GM21447 (cell line): ENCODE results near the gene CASZ1.

Experiments used
- ATAC-seq: cut with Tn5 transposase; IDR thresholded peaks from one replicate; pipeline ENCODE4 v1.9.1; 2021; ENCODE audit not compliant: unreplicated experiment

CASZ1 gene

DNA sequence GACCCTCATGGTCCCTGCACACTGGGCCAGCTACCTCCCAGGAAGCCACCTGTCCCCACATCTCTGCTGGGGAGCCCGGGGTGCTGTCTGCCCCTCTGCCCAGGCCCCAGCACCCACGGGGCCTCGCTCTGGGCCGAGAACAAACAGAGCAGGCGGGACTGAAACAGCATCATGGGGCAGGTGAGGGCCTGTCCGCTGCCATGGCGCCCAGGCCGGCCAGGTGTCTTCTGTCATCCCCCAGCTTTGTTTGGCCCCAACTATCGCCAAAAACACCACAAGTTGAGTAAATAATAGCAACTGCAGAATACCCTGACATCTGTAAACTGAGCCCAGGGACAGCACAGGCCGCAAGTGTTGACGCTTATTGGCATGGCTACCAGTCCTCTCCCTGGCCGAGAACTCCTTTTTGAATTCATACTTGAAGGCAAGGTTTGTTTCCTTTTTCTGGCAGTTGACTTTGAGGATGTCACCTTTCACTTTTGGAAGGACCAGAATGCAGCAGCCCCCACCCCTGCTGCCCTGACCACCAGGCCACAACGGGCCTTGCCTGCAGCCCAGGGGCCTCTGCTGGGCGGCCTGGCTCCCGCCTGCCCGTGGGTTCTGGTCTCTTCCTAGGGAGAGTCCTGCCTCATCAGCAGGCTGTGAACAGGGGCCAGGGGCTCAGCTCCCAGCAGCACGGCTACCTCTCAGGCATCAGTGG is 152.7 kb downstream of the CASZ1 start:
- no peak for ATAC-seq

DNA sequence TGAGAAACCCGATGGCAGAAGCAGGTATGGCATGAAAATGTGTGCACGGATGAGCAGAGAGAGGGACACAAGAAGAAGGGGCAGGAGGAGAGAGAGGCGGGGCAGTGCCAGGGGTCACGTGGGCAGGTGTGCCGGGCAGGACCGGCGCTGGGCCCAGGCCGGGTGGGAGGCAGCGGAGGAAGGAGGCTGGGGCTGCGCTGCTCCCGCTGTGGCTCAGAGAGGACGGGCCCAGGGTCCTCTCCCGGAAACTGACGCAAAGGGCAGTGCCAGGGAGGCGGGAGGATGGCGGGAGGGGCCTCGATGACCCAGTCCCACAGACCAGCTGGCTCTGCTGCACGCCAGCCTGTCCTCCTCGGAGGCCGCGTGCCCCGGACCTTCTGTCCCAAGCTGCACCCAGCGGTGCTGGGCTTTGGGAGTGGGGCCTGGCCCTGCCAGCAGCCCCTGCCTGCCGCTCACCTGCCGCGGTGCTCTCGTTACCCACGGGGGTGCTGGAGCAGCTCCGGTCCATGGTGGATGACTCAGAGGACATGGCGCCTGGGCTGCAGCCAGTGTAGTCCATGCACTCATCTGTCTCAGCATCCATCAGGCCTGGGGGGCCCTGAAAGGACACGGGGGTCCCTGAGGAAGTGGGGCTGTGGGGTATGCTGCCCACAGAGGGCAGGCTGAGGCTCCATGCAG is 153.9 kb downstream of the CASZ1 start:
- ATAC-seq, result no peak

DNA sequence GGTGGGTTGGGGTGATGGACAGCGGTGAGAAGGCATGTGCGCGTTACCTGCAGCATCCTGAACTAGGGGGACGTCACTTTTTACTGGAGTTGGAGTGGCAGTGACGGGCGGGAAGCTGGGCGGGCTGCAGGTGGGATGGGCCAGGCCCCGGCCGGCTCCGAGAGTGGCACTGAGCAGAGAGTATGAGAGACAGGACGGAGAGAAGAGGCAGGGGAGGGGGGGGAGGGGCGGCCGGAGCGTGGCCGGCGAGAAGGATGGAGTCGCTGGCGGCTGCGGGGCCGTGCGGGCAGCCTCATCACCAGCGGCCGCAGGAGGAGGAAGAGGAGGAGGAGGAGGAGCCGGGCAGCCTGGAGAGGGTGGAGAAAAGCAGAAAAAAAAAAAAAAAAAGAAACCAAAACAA is 154.5 kb downstream of the CASZ1 start:
- no peak for ATAC-seq

DNA sequence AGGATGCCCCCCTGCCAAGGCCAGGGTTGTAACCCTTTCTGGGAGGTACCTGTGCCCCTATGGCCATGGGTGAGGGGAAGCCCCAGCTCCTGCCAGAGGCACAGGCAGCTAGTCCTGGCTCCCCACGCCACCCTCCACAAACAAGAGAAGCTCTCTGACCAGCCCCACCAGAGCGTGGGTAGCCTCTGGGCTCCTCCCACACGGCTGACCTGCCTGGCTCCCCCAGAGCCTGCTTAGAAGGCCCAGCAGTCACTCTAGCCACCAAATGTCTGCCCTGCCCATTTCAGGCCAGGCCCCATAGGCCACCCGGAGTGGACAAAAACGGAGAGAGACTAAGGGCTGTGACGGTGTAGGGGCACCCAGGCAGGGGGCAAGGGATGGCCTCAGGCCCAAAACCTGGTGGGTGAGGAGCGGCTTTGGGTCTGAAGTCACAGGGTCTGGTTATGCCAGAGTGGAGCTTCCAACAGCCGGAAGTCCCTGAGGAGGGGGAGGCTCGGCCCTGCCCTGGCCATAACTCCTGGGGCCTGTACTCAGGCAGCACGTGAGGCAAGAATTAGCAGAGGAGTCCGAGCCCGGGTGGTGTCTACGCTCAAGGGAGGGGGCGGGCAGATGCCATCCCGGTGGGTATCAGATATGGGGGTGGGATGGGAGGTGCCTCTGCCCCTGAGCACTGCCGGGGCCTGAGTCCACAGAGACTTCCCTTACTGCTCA is 155.4 kb downstream of the CASZ1 start:
- no peak for ATAC-seq

DNA sequence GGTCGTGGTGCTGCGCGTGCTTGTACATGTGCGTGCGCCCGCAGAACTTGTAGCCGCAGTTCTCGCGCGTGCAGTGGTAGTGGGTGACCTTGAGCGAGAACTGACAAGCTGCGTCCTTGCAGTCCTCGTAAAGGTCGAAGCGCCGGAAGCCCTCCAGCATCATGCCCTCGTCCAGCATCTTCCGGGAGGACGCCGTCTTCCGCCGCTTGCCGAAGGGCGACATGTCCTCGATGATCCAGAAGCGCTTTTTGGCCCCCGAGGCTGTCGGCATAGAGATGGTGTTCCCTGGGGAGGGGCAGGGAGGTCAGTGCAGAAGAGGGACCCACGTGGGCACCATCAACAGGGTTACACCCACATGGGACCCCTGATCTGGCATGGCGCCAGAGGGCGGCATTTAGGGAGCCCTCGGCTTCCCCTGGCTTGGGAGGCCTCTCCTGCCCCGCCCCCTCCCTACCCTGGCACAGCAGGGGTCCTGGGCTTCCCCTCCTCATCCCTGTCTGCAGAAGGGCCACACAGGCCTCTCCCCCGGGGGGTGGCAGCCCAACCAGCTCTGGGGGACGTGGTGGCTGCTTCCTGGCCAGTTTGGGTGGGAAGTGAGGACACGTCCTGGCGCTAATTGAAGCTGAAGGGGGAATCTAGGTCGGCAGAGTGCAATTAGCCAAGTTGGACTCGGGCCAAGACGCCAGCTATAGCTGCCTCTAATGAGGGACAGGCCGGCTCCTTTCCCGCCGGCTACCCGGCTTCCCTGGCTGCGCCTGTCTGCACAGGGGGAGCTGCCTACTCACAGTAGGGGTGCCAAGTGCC is 156.5 kb downstream of the CASZ1 start:
- ATAC-seq, result no peak

DNA sequence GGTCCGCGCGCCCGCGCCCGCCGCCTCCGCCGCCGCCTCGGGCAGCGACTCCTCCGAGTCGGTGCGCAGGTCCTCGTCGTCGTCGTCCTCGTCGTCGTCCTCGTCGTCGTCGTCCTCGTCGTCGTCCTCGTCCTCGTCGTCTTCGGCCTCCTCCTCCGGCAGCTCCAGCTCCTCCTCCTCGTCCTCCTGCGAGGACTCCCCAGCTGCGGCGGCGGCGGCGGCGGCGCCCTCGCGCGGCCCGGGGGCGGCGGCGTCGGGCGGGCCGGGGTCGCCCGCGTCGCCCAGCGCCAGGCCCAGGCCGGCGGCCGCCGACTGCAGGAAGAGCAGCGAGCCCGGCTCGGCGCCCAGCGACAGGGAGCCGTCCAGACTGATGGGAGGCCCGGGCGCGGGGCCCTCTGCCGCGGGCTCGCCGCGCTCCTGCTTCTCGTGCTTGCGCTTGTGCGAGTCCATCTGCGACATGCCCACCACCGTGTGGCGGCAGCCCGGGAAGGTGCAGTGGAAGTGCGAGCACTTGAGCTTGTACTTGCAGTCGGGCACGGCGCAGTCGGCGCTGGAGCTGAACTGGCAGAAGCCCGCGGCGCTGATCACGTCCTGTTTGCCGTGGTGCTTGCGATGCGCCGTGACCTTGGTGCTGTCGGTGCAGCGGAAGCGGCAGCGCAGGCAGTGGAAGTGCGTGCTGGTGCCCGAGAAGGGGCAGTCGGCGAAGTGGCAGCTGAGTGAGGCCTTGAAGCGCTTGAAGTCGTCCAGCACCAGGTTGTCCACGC is 157.3 kb downstream of the CASZ1 start:
- ATAC-seq, result no peak

DNA sequence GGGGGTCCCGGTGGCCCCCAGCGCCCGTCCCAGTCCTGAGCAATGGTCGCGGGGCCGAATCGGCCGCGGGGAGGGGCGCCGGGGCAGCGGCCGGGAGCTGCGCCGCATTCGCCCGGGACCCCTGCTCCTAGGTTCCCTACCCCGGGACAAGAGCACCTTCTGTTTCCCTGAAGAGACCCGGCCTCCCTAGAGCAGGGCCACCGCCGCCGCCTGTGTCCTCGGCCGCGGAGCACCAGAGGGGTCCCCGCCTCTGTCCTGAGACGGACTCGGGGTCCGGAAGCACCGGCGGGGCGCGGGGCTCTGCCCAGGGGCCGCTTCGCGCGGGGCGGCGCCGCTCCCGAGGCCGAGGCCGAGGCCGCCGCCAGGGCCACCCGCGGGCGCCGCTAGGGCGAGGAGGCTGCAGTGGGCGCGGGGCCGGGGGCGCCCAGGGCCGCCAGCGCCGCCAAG is 157.9 kb downstream of the CASZ1 start:
- ATAC-seq, result no peak

DNA sequence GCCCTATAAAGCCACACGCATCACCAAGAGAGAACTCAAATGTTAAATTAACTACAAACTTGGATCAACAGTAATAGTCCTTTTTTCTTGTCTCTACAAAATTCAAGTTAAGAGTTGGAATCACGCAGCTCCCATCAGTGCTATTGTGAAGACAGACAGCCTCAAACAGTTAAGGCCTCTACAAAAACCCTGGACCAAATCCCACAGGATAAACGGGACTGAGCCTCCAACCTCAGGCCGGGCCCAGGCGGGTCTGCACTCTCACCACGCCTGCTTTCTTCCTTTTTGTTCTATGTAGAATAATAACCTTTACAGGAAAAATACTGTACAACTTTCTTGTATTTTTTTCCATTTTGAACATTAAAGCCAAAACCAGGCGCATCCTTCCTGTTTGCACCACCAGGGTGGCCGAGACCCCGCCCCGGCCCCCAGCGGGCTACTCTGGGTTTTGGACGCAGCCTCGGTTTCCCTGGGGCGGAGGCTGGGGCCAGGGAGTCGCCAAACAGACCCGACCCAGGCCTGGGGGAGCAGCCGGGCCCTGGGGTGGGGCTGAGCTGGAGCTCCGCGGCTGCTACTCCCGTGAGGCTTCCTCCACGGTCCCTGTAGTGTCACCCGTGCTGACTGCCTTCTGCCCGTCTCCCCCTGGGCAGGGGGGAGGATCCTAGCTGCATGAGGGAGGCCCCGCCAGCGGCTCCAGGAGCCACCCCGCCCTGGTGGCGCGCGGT is 158.4 kb downstream of the CASZ1 start:
- ATAC-seq, result no peak

DNA sequence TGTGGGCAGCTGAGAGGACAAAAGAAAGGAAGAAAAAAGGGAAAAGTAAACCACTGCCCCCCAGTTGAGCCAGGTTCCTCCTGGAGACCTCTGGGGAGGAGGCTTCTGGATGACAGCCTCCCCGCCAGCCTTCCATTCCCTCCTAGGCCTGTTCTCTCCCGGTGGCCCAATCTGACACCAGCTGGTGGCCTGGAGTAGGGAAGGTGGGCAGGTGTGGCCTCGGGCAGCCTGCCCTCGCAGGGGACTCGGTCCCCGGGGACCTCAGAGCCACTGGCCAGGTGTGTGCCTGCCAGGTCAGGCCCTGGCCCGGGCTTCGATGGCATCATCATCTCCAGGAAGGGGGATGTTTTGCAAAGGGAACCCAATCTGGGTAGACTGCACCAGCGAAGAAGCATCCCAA is 159.0 kb downstream of the CASZ1 start:
- no peak for ATAC-seq

DNA sequence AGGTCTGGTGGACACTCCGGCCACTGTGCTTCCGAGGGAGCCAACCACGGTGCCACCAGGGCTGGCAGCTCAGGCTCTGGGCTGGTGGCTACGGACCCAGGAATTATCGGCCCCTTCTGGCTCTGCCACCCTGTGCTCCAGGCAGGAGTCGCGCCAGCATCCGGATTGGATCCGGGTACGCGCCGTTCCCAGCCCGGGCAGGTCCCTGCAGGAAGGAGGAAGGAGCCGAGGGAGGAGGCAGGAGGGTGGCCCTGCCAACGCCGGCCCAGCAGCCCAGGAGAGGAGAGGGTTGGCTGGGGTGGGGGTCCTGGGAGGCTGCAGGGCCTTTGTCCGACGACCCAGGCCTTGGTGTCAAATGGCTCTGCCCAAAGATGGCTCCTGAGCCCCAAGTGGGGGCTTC is 160.5 kb downstream of the CASZ1 start:
- ATAC-seq, result no peak

DNA sequence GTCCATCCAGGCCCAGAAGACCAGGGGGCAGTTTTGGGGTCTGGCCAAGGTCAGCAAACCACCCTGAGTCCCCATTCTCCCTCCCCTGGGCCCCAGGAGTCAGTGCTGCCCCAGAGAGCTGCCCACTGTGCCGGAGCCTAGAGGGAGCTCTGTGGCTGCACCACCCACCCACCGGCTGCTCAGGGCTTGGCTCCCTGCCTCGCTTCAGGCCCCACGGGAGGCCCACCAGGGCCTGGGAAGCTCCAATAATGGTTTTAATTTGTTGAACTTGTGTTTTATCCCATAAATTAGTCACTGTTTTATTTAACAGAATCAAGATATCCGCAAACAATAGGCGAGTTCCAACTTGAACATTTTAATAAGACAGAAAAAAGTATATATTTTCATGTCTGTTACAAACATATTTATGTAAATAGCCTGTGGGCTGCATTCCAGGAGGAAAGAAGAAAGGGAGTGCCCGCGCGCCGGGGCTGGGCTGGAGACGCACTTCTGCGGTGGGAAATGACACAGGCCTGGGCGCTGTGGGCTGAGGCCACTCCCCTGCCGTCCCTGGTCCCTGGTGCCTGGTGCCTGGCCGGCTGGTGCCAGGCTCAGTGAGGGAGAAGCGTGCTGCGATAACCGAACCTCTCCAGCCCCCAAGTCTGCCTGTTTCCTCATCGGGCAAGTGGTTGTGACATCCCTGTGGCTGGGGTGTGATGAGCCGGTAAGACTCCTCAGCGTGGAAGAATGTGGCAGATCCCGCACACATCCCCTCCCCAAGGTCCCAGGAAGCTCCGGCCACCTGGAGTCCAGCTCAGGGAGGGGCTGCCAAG is 161.2 kb downstream of the CASZ1 start:
- ATAC-seq, result no peak

DNA sequence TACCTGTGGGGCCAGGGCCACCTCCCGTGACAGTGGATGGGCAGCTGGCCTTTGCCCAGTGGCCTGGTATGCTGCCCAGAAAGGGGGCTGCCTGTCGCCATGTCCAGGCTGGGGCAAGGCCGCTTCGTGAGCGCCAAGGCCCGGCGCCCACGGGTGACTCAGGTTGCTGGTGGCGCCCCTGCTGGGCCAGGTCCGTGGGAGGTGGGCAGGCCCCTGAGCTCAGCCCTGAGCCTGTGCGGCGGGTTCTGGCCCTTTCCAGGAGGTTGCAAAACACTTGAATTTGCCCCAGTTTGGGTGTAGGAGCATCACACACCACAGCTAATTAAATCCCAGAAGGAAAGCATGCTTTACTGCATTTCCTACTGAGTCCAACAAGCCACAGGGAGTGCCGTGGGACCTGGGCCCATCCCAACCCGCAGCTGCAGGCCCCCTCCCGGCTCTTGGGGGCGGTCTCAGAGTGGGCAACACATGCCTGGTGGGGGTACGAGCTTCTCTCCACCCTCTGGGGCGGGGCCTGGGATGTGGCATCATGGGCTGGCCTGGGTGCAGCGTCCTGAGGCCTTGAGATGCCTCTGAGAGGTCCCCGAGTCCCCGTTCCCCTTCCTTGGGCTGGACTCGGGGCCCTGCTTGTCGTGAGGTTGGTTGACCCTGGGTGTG is 161.9 kb downstream of the CASZ1 start:
- ATAC-seq, result no peak

DNA sequence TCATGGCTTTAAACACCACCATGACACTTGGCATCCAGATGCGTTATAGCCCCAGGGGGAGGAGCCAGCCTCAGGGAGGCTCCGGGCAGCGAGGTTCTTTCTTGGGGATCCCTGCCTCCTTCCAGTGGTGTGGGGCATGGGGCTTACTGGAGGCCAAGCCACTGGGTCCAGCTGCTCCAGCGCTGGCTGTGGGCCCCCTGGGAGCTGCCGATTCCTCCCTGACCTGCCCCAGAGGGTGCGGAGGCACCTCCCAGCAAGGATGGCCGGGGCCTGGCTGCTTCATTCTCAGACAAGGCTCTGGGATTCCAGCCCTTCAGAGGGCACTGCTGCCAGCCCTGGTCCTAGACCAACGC is 162.4 kb downstream of the CASZ1 start:
- no peak for ATAC-seq

DNA sequence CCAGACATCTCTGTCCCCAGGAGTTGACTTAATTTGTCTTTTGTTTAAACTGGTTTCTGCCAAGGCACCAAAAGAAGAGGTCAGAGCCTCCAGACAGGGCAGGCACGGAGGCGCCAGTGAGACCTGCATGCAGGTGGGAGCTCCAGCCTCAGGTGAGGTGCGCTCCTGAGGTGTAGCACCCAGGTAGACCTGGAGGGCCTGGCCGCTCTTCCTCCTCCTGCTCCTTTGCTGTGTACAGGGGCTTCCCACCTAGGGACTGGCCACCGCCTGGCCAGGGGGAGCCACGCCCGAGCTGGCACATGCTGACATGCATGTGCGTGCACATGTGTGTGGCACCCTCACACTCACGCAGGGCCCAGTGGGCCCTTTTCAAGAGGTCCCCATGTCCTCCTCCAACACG is 163.0 kb downstream of the CASZ1 start:
- ATAC-seq, result no peak

DNA sequence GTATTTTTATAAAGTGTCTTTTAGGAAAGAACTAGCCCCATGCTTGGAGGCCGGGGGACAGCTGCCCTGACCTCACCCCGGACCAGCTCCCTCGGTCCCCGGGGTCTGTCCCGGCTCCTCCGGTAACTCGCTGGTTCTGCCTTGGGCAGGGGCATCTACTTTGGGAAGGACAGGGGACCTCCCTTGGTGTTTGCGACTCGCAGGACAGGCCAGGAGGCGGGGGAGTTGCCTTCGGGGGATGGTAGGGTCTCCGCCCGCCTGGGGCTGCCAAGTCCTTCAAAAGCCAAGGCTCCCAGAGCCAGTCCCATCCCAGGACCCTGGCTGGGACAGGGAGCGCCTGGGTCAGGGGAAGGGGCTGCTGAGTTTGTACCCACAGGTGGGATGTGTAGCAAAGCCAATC is 163.8 kb downstream of the CASZ1 start:
- ATAC-seq, result no peak

DNA sequence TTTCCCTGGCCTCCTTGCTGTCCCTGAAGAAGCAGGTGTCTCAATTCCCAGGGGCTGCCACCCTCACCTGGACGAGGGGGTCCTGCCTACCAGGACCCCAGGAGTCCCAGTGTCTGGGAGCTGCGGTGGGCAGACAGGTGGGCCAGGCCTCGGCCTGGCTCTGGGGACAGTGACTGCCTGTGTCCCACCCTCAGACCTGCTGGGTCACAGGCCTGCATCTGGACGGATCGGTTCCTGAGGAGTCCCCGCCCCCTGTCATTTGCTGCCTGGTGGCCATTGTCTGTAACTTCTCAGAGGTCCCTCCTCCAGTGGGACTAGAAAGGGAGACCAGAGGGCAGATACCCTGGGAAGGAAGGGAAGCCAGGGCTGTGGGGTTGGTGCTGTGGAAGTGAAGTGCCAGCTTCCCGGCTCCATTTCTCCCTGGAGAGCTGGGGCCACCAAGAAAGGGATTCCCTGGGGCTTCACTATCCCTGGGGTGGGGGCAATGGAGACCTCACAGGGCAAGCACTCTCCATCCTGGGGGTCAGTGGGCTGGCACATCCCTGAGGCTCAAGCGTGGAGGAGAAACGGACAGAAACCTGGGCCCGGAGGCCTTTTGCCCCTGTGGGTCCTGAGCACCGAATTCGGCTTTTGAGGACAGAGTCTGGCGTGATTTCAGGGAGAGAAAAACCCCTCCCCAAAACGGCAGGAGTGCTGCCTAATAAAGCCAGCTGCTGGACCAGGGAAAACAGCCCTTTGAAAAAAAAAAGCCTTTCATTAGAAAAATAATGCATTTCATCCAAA is 164.4 kb downstream of the CASZ1 start:
- ATAC-seq, result no peak

DNA sequence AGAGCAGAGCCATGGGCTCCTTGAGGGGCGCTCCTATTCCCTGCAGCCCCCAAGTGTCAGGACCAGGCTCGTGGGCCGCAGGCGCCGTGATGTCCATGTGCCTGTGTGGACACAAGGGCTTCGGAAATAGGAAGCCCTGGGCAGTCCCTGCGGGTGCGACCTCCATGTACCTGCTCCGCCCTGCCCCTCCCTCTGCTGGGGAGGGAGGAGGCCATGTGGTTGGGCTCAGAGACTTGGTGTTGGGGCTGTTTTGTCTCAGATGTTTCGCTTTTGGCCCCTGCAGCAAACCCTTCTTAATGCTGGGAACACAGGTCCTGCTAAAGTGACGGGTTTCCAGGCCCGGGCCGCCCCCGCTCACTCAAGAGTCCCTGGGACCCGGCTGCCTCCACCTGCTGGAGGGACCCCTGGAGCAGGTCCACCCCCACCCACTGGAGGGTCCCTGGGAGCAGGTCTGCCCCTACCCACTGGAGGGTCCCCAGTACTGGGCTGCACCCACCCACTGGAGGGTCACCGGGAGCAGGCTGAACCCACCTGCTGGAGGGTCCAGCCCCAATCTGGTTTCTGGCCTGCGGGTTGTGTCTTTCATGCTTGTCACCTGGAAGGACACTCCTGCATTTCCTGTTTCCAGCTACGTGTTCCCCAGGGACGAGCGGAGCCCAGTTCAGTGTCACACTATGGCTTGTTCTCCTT is 165.2 kb downstream of the CASZ1 start:
- ATAC-seq, result no peak
